ENCODE measurements around the gene GRAMD1B. TPM values are rescaled to one million over a fixed set of nuclear protein-coding genes. Genes with fewer than 3 reads are reported as not detected.

GRAMD1B gene
- total RNA-seq, 4 donors from 2014 or later, result 0.61 to 1.7 (median 1.1) TPM

- 55 to 65% methylated on average over 4 of the region's 4 CpGs for WGBS, 2 donors
- DNase-seq, result no peak
These were observed 23.5 kb upstream of the GRAMD1B start for GRCh38 chr11:123406441-123407129.

GRCh38 chr11:123407130-123407995, 22.7 kb upstream of the GRAMD1B start:
- DNase-seq, result no peak
- intact Hi-C loops (cut with DNase I), result loop anchor here (5.0 to 10.0 kb wide), 2 partner anchors 70 to 103 kb away; no protein-coding TSS in a partner anchor
- H3K9me3 ChIP-seq, result no peaks in the 10 kb centered on the region
- peaks cover 0 to 10% (median 0%) of the 10 kb centered on the region in 3 donors for H3K4me1 ChIP-seq
- H3K27me3 ChIP-seq, result peaks cover 0 to 43% (median 0%) of the 10 kb centered on the region in 4 donors
- WGBS, 2 donors, result 7 to 11% methylated on average over 6 to 7 of the region's 7 CpGs
- TF ChIP-seq POLR2A (IDR thresholded peaks at IDR 0.05), result no peak
- TF ChIP-seq, protein P1, sequence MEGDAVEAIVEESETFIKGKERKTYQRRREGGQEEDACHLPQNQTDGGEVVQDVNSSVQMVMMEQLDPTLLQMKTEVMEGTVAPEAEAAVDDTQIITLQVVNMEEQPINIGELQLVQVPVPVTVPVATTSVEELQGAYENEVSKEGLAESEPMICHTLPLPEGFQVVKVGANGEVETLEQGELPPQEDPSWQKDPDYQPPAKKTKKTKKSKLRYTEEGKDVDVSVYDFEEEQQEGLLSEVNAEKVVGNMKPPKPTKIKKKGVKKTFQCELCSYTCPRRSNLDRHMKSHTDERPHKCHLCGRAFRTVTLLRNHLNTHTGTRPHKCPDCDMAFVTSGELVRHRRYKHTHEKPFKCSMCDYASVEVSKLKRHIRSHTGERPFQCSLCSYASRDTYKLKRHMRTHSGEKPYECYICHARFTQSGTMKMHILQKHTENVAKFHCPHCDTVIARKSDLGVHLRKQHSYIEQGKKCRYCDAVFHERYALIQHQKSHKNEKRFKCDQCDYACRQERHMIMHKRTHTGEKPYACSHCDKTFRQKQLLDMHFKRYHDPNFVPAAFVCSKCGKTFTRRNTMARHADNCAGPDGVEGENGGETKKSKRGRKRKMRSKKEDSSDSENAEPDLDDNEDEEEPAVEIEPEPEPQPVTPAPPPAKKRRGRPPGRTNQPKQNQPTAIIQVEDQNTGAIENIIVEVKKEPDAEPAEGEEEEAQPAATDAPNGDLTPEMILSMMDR (IDR thresholded peaks at IDR 0.05), result peak; percentile 19 to 78 (median 64)
- H3K36me3 ChIP-seq, result no peaks in the 10 kb centered on the region
- peak overlapping the region in 1 of 4 donors; percentile 19 for H3K4me3 ChIP-seq
- H3K27ac ChIP-seq, result no peak overlapping the region

More at GRCh38 chr11:123406441-123407129, 23.5 kb upstream of the GRAMD1B start:
- TF ChIP-seq POLR2A (IDR thresholded peaks at IDR 0.05), result no peak
- TF ChIP-seq, protein P1 (IDR thresholded peaks at IDR 0.05), result no peak
- Histone ChIP-seq H3K27ac (no peak overlapping the region), H3K4me3 (no peak overlapping the region), H3K4me1 (peaks cover 0 to 10% (median 0%) of the 10 kb centered on the region in 3 donors), H3K9me3 (no peaks in the 10 kb centered on the region), H3K27me3 (peaks cover 0 to 46% (median 0%) of the 10 kb centered on the region in 4 donors), H3K36me3 (no peaks in the 10 kb centered on the region)
- intact Hi-C loops (cut with DNase I), result loop anchor here (5.0 to 10.0 kb wide), 2 partner anchors 71 to 102 kb away; no protein-coding TSS in a partner anchor

DNA sequence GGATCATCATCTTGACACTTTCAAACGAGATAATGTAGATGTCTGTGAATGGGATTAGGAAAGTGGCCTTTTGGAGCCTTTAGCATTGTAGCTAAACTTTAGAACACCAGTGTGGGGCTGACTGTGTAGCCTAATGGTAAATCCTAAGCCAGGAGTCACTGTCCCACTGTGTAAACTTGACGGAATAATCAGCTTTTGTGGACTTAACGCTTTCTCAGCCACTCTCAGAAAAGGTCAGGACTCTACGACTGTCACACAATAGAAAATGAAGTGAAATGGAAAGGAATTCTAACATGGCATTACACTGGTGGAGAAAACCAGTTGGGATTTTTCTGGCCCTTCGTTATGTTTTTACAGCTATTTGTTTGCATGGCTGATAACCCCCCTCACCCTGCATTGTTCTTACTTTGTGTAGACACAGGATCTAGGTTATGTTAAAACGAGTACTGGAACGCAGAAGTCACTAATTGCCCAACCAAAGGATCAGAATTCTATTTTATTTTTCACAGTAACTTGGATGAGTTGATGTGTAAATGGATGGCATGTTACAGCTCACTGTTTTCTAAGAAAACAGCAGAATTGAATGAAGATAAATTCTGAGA, 22.0 kb upstream of the GRAMD1B start:
- H3K27ac ChIP-seq, result no peak overlapping the region
- no peak for TF ChIP-seq POLR2A (IDR thresholded peaks at IDR 0.05)
- no peak for DNase-seq

DNA sequence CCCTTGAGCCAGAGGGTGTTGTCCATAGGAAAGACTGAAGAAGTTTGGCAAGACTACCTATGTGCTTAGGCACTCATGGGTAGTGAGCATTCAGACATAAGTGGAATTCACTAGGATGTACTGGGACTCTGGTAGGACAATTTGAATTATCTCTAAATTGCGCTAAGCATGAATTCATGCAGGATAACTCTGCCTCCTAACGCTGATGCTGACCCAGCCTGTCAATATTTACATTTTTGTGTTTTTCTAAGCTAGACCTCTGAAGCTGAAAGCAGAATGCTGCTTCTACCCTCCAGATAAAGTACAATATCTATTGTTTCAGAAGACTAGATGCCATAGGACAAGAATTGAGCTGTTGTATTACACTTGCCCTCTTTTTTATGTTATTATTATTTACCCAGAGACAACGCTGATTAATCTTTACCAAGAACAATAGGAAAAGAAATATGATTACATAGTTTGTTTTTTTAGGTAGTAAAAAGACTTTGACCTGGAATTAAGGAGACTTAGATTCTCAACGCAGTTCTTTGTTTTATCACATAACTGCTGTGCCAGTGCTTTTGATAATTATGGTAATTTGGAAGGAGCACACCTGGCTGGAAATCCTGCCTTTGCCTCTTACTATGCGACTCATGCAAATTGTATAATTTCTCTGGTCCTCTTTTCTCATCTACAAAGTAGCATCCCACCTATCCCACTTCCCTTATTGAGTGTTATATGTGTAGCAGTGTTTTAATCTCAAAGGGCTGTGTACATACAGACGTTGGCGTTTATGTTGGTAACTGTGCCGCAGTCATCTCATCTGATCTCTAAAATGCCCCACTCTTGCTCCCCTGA, 21.2 kb upstream of the GRAMD1B start:
- peaks cover 0 to 10% (median 0%) of the 10 kb centered on the region in 3 donors for H3K4me1 ChIP-seq
- intact Hi-C loops (cut with DNase I), result loop anchor here (5.0 to 10.0 kb wide), 2 partner anchors 68 to 104 kb away; no protein-coding TSS in a partner anchor
- TF ChIP-seq POLR2A (IDR thresholded peaks at IDR 0.05), result no peak
- TF ChIP-seq, protein P1 (IDR thresholded peaks at IDR 0.05), result no peak
- H3K36me3 ChIP-seq, result no peaks in the 10 kb centered on the region
- no peaks in the 10 kb centered on the region for H3K9me3 ChIP-seq
- no peak overlapping the region for H3K4me3 ChIP-seq
- no peak overlapping the region for H3K27ac ChIP-seq
- WGBS, 2 donors, result 71 to 77% methylated on average over 8 of the region's 8 CpGs
- DNase-seq, result no peak
- H3K27me3 ChIP-seq, result peaks cover 0 to 48% (median 0%) of the 10 kb centered on the region in 4 donors

More for the DNA sequence above, 22.0 kb upstream of the GRAMD1B start:
- peaks cover 0 to 10% (median 0%) of the 10 kb centered on the region in 3 donors for H3K4me1 ChIP-seq
- no peaks in the 10 kb centered on the region for H3K36me3 ChIP-seq
- WGBS, 2 donors, result 65 to 67% methylated on average over 7 of the region's 7 CpGs
- no peak overlapping the region for H3K4me3 ChIP-seq
- intact Hi-C loops (cut with DNase I), result loop anchor here (5.0 to 10.0 kb wide), 2 partner anchors 69 to 103 kb away; no protein-coding TSS in a partner anchor
- H3K27me3 ChIP-seq, result peaks cover 0 to 50% (median 0%) of the 10 kb centered on the region in 4 donors
- no peaks in the 10 kb centered on the region for H3K9me3 ChIP-seq

All from esophagus squamous epithelium (tissue), 5 donors.